K562 (cell line): Measurements from ENCODE around the gene TBC1D5. TPM values are rescaled to one million over a fixed set of nuclear protein-coding genes. Genes with fewer than 3 reads are reported as not detected.
A peak's percentile ranks its signal among the peaks of the same experiment; 100 is the strongest.
"Not testable (repeated sequence)": the region's sequence is repeated elsewhere in the genome, so short reads cannot be mapped to it uniquely, and the experiment has no call there.

Experiments used
- ATAC-seq: fragments of 200-7000 bp; cut with Tn5 transposase; 3 replicates; pipeline ENCODE4 v1.9.1; 2020; ENCODE audit warnings: moderate library complexity
- BruUV-seq: library from RNA; stranded (reverse); fragments of 400-500 nt; replicated peaks from 2 replicates; lab custom pipeline; 2021; lab: Mats Ljungman, UMichigan
- CTCF ChIA-PET: fragments of 300-600 bp; formaldehyde crosslinking; extraction: SDS; loops from one replicate; lab custom pipeline; 2021; ENCODE audit warnings: low intra/inter-chr PET ratio; lab: Yijun Ruan, JAX
- POLR2A ChIA-PET: fragments of 300-600, 350-650 bp; sonication (Branson Sonifier 250); formaldehyde crosslinking; extraction: SDS; loops from one replicate; lab custom pipeline; 2021; ENCODE audit warnings: antibody characterized with exemption, inconsistent platforms; lab: Yijun Ruan, JAX
- DNase-seq, 4 experiments: peaks; one replicate each; pipeline versions ENCODE4 v3.0.0 to v3.0.0-alpha.2; 2011 to 2018; ENCODE audit warnings: low spot score in 3 of 4, mixed read lengths in 3 of 4; ENCODE audit errors: extremely low read depth in 1 of 4
- FAIRE-seq: peaks from 2 replicates; lab custom pipeline; 2011; peaks lifted over from hg19 to GRCh38; lab: Jason Lieb, UNC
- H2AFZ ChIP-seq: 2 replicates; pipeline ENCODE4 v1.6.0; 2011; ENCODE audit warnings: low read depth, low read length, control low read depth, inconsistent platforms
- H3K27ac ChIP-seq: fragments of 200-600 bp; 3 replicates; pipeline ENCODE4 v1.8.0; 2011; ENCODE audit warnings: low read depth, mild to moderate bottlenecking, control low read depth, inconsistent platforms, low read length, moderate library complexity, mixed read lengths; ENCODE audit errors: extremely low read depth
- H3K27me3 ChIP-seq, 2 experiments: fragments of 300-600 bp in 1 of 2; 2 replicates in 1 of 2; 3 replicates in 1 of 2; pipeline versions ENCODE4 v1.6.0 to v1.8.0; 2011; ENCODE audit warnings: inconsistent platforms in 2 of 2, low read length in 2 of 2, mild to moderate bottlenecking in 1 of 2, mixed read lengths in 1 of 2, moderate library complexity in 1 of 2; ENCODE audit not compliant: control insufficient read depth in 2 of 2, insufficient read depth in 2 of 2
- H3K36me3 ChIP-seq: fragments of 300-600 bp; 3 replicates; pipeline ENCODE4 v1.8.0; 2011; ENCODE audit warnings: mild to moderate bottlenecking, low read length, inconsistent platforms; ENCODE audit not compliant: control insufficient read depth, insufficient read depth
- H3K4me1 ChIP-seq, 2 experiments: fragments of 200-600 bp in 1 of 2; replicated peaks in 1 of 2; 2 replicates in 1 of 2; 3 replicates in 1 of 2; pipeline versions ENCODE4 v1.5.1 to v1.8.0; 2011; ENCODE audit warnings: inconsistent platforms in 2 of 2, low read length in 2 of 2, mild to moderate bottlenecking in 1 of 2, mixed read lengths in 1 of 2, moderate library complexity in 1 of 2; ENCODE audit not compliant: control insufficient read depth in 2 of 2, insufficient read depth in 2 of 2
- H3K4me2 ChIP-seq: 2 replicates; pipeline ENCODE4 v1.6.1; 2011; ENCODE audit warnings: low read length, control low read depth, inconsistent platforms, mixed read lengths; ENCODE audit not compliant: insufficient read depth
- H3K4me3 ChIP-seq: fragments of 200-600 bp; sonication (generic), shearing (Covaris generic); 2 replicates; pipeline ENCODE4 v1.5.1; 2016; ENCODE audit warnings: control low read depth, inconsistent platforms
- H3K79me2 ChIP-seq: fragments of 200-600 bp; 3 replicates; pipeline ENCODE4 v1.8.0; 2011; ENCODE audit warnings: low read length, inconsistent platforms; ENCODE audit not compliant: control insufficient read depth, insufficient read depth
- H3K9ac ChIP-seq, 2 experiments: 2 replicates each; pipeline versions ENCODE4 v1.6.0 to v1.6.1; 2011; ENCODE audit warnings: low read depth in 2 of 2, low read length in 2 of 2, control low read depth in 1 of 2, inconsistent platforms in 1 of 2, mild to moderate bottlenecking in 1 of 2, mixed read lengths in 1 of 2; ENCODE audit not compliant: insufficient read depth in 1 of 2
- H3K9me1 ChIP-seq: one replicate; pipeline ENCODE4 v1.6.0; 2011; ENCODE audit warnings: inconsistent platforms, mild to moderate bottlenecking, low read length, moderate library complexity; ENCODE audit not compliant: control insufficient read depth, insufficient read depth
- H3K9me3 ChIP-seq: replicated peaks from 2 replicates; pipeline ENCODE4 v1.5.1; 2011; ENCODE audit warnings: low read depth, low read length, inconsistent platforms; ENCODE audit not compliant: control insufficient read depth, insufficient read depth
- H4K20me1 ChIP-seq: replicated peaks from 2 replicates; pipeline ENCODE4 v1.6.1; 2011; ENCODE audit warnings: low read length, inconsistent platforms, mixed read lengths; ENCODE audit not compliant: control insufficient read depth, insufficient read depth
- MEIS2 ChIP-seq: fragments of 450-650 bp; IDR thresholded peaks from 2 replicates; pipeline ENCODE4 v1.6.1; 2014; ENCODE audit warnings: mild to moderate bottlenecking; ENCODE audit not compliant: partially characterized antibody
- PKNOX1 ChIP-seq: fragments of 450-650 bp; IDR thresholded peaks from 2 replicates; pipeline ENCODE4 v1.6.1; 2016
- SAFB2 ChIP-seq: fragments of 200-400 bp; formaldehyde crosslinking; IDR thresholded peaks from 2 replicates; pipeline ENCODE4 v1.6.1; 2018; ENCODE audit warnings: borderline replicate concordance, low read length, low read depth, moderate library complexity; ENCODE audit not compliant: severe bottlenecking
- WGBS: fragments of 100-300 bp; shearing (Covaris generic); methylation state at CpG from one replicate; pipeline ENCODE4 v1.1.6; 2016; ENCODE audit warnings: low coverage, mixed read lengths; ENCODE audit not compliant: insufficient coverage; ENCODE audit errors: missing lambda C conversion rate; 5-methylcytosine and 5-hydroxymethylcytosine counted together
- in situ Hi-C: fragments of 300-500 bp; cut with MboI; formaldehyde crosslinking; loops from 4 replicates; pipeline ENCODE4 v1.15.0; 2018; ENCODE audit warnings: inconsistent platforms, mixed read lengths
- intact Hi-C: fragments of 100-400 bp; cut with micrococcal nuclease; formaldehyde crosslinking; loops from 2 replicates; pipeline ENCODE4 v1.14.2; 2022
- polyA plus RNA-seq, 8 experiments: library from polyadenylated mRNA; depleted of rRNA in 4 of 8; stranded (reverse) in 5 of 8; unstranded in 3 of 8; fragments of >200 nt; fragmentation: Nextera tagmentation in 2 of 8; fragmentation: Illumina TruSeq in 1 of 8; extraction: Ambion mirVana in 2 of 8; extraction: Trizol in 1 of 8; gene quantifications; 2 replicates each; pipeline versions ENCODE4 v1.2.1 to v1.2.3, GENCODE V29; 2011 to 2014; ENCODE audit warnings: inconsistent platforms in 1 of 8, missing spikeins in 1 of 8
- total RNA-seq, 7 experiments: library from RNA; depleted of rRNA in 6 of 7; stranded (reverse); fragments of >200 nt in 6 of 7; fragmentation: Illumina TruSeq in 2 of 7; extraction: Trizol in 2 of 7; gene quantifications; 2 replicates each; pipeline versions ENCODE4 v1.2.1 to v1.2.3, GENCODE V29; 2011 to 2021; ENCODE audit warnings: low replicate concordance in 1 of 7
- TF ChIP-seq, protein P1 (sequence below), 2 experiments: IDR thresholded peaks in 1 of 2; conservative IDR thresholded peaks in 1 of 2; 2 replicates each; pipeline ENCODE4 v1.6.1; 2016; ENCODE audit warnings: low read depth in 2 of 2, mild to moderate bottlenecking in 1 of 2, missing compliant biosample characterization in 1 of 2, missing genetic modification characterization in 1 of 2, moderate library complexity in 1 of 2

The TBC1D5 gene
- total and polyA plus RNA-seq, 9 of the 15 experiments (the other 6 are each of a cell fraction or from before 2014, with no cell fraction given): 2.9 to 38.1 (median 25.6) TPM

DNA sequence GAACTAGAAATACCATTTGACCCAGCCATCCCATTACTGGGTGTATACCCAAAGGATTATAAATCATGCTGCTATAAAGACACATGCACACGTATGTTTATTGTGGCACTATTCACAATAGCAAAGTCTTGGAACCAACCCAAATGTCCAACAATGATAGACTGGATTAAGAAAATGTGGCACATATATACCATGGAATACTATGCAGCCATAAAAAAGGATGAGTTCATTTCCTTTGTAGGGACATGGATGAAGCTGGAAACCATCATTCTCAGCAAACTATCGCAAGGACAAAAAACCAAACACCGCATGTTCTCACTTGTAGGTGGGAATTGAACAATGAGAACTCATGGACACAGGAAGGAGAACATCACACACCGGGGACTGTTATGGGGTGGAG, 210.0 kb downstream of the TBC1D5 start:
- POLR2A ChIA-PET, intact Hi-C loops: not testable (repeated sequence)

GRCh38 chr3:17529677-17530076, 212.8 kb downstream of the TBC1D5 start:
- no peak for ATAC-seq

More for the DNA sequence above, 210.0 kb downstream of the TBC1D5 start:
- H3K9me3 ChIP-seq, H3K27me3 ChIP-seq, in situ Hi-C loops, H3K9me1 ChIP-seq, H3K9ac ChIP-seq, H3K4me3 ChIP-seq, BruUV-seq, DNase-seq, H4K20me1 ChIP-seq, H3K79me2 ChIP-seq, H3K36me3 ChIP-seq, H3K4me2 ChIP-seq, ATAC-seq, H2AFZ ChIP-seq, H3K27ac ChIP-seq, FAIRE-seq, H3K4me1 ChIP-seq, CTCF ChIA-PET: not testable (repeated sequence)
- WGBS: 83% methylated on average over 1 of the region's 4 CpGs

More at GRCh38 chr3:17529677-17530076, 212.8 kb downstream of the TBC1D5 start:
- Histone ChIP-seq H3K27ac (no peak overlapping the region), H4K20me1 (0 out of 2 replicates have a peak, but pooled peaks cover 3% of the 10 kb centered on the region), H3K27me3 (no peaks in the 10 kb centered on the region), H3K4me2 (no peak overlapping the region), H2AFZ (no peak overlapping the region), H3K36me3 (no peaks in the 10 kb centered on the region), H3K9me1 (no peaks in the 10 kb centered on the region), H3K9ac (no peak overlapping the region), H3K4me1 (no peaks in the 10 kb centered on the region; a peak in 1 of 5 replicates), H3K4me3 (no peak overlapping the region), H3K9me3 (no peaks in the 10 kb centered on the region), H3K79me2 (no peaks in the 10 kb centered on the region)
- CTCF ChIA-PET: no interaction called here
- BruUV-seq: no TSS peak
- TF ChIP-seq, protein P1, sequence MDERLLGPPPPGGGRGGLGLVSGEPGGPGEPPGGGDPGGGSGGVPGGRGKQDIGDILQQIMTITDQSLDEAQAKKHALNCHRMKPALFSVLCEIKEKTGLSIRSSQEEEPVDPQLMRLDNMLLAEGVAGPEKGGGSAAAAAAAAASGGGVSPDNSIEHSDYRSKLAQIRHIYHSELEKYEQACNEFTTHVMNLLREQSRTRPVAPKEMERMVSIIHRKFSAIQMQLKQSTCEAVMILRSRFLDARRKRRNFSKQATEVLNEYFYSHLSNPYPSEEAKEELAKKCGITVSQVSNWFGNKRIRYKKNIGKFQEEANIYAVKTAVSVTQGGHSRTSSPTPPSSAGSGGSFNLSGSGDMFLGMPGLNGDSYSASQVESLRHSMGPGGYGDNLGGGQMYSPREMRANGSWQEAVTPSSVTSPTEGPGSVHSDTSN (CRISPR knock-in tag; IDR thresholded peaks at IDR 0.05; ENCODE audit: low read depth): no peak
- TF ChIP-seq, protein P1 (tag; conservative IDR thresholded peaks at IDR 0.05; ENCODE audit: low read depth): peak; percentile 73
- TF ChIP-seq SAFB2: no peak
- peak; percentile 81 for TF ChIP-seq MEIS2
- peak; percentile 46; the same call in 1 of the 2 replicates for TF ChIP-seq PKNOX1
- 29% methylated on average over 11 of the region's 11 CpGs for whole genome bisulfite sequencing
- POLR2A ChIA-PET: interaction anchor here (0.8 to 1.3 kb wide), 2 partner anchors 11 to 71 kb away, joined by 4 to 5 read pairs; no protein-coding TSS in a partner anchor
- FAIRE-seq: no peak
- no peak for DNase-seq
- in situ Hi-C loops: no loop called here
- intact Hi-C loops: no loop called here
